ENCODE results near the gene KRT8. TPM values are rescaled to one million over a fixed set of nuclear protein-coding genes. Genes with fewer than 3 reads are reported as not detected.

The KRT8 gene
- total and polyA plus RNA-seq, 10 of the 15 experiments (the other 5 are each of a cell fraction or from before 2014, with no cell fraction given), result 0.11 to 5.6 (median 0.37) TPM; not detected in 1

DNA sequence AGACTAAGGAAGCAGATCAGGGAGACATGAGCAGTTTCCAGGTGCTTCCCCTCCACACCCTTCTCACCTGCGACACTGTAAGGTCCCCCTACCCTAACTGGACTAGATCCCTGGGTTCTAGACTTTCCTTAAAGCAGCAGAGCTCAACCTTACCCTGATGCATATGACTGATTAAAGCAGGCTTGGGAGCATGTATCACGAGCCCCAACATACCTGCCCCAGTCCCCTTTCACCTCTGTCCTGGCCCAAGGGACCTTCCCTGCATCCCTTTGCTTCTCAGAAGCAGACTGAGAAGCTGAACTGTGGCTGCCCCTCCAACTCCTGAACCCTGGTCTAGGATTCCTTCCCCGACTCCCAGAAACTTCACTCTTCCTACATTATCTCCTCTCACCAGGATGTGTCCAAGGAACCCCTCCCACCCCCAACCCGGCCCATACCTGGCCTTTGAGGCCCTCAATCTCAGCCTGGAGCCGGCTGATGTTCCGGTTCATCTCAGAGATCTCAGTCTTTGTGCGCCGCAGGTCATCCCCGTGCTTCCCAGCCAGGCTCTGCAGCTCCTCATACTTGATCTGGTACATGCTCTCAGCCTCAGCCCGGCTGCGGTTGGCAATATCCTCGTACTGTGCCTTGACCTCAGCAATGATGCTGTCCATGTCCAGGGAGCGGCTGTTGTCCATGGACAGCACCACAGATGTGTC, 5.4 kb downstream of the KRT8 start:
- BruUV-seq (replicated peaks), result no TSS peak
- no peak for FAIRE-seq
- Histone ChIP-seq H3K4me3 (no peak overlapping the region), H3K27ac (ENCODE audit: control insufficient read depth, insufficient read depth) (no peak overlapping the region), H3K79me2 (ENCODE audit: control insufficient read depth, insufficient read depth, low read length) (no peaks in the 10 kb centered on the region), H3K4me1 (ENCODE audit: control insufficient read depth, insufficient read depth, low read length) (no peaks in the 10 kb centered on the region), H3K27me3 (replicated peaks in 1 of 2; ENCODE audit: control insufficient read depth in 2 of 2, insufficient read depth in 2 of 2, low read length in 1 of 2) (no peaks in the 10 kb centered on the region), H3K9ac (ENCODE audit: control insufficient read depth, insufficient read depth, low read length) (no peak overlapping the region), H3K4me2 (ENCODE audit: control insufficient read depth, insufficient read depth) (no peak overlapping the region), H3K9me3 (replicated peaks; ENCODE audit: control insufficient read depth, insufficient read depth, low read length) (no peaks in the 10 kb centered on the region), H3K36me3 (ENCODE audit: control insufficient read depth in 2 of 2, insufficient read depth in 2 of 2, low read length in 1 of 2) (no peaks in the 10 kb centered on the region), H2AFZ (ENCODE audit: control insufficient read depth, low read depth, low read length) (no peak overlapping the region), H4K20me1 (ENCODE audit: control insufficient read depth, insufficient read depth) (no peaks in the 10 kb centered on the region)
- TF ChIP-seq SMARCA5 (IDR thresholded peaks at IDR 0.05), result no peak
- no peak for TF ChIP-seq ZSCAN29 (IDR thresholded peaks at IDR 0.05)
- TF ChIP-seq, protein P1, sequence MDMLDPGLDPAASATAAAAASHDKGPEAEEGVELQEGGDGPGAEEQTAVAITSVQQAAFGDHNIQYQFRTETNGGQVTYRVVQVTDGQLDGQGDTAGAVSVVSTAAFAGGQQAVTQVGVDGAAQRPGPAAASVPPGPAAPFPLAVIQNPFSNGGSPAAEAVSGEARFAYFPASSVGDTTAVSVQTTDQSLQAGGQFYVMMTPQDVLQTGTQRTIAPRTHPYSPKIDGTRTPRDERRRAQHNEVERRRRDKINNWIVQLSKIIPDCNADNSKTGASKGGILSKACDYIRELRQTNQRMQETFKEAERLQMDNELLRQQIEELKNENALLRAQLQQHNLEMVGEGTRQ (IDR thresholded peaks at IDR 0.05; ENCODE audit: borderline replicate concordance, low read depth, low read length), result no peak
- TF ChIP-seq DPF2 (IDR thresholded peaks at IDR 0.05), result no peak
- TF ChIP-seq, protein P2, sequence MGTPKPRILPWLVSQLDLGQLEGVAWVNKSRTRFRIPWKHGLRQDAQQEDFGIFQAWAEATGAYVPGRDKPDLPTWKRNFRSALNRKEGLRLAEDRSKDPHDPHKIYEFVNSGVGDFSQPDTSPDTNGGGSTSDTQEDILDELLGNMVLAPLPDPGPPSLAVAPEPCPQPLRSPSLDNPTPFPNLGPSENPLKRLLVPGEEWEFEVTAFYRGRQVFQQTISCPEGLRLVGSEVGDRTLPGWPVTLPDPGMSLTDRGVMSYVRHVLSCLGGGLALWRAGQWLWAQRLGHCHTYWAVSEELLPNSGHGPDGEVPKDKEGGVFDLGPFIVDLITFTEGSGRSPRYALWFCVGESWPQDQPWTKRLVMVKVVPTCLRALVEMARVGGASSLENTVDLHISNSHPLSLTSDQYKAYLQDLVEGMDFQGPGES (IDR thresholded peaks at IDR 0.05), result no peak
- TF ChIP-seq MYB (IDR thresholded peaks at IDR 0.05; ENCODE audit: borderline replicate concordance, low read depth, low read length), result no peak
- TF ChIP-seq CBX3 (IDR thresholded peaks at IDR 0.05; ENCODE audit: borderline replicate concordance, low read depth), result no peak
- TF ChIP-seq HCFC1 (IDR thresholded peaks at IDR 0.05; ENCODE audit: low read length), result no peak
- no peak for TF ChIP-seq ETV6 (conservative IDR thresholded peaks at IDR 0.05 in 1 of 2, IDR thresholded peaks at IDR 0.05 in 1 of 2; ENCODE audit: borderline replicate concordance in 1 of 2, low read depth in 1 of 2)
- TF ChIP-seq BMI1 (IDR thresholded peaks at IDR 0.05; ENCODE audit: borderline replicate concordance), result no peak
- no peak for TF ChIP-seq RAD21 (IDR thresholded peaks at IDR 0.05; ENCODE audit: insufficient read depth, low read depth, low read length)
- TF ChIP-seq, protein P3, sequence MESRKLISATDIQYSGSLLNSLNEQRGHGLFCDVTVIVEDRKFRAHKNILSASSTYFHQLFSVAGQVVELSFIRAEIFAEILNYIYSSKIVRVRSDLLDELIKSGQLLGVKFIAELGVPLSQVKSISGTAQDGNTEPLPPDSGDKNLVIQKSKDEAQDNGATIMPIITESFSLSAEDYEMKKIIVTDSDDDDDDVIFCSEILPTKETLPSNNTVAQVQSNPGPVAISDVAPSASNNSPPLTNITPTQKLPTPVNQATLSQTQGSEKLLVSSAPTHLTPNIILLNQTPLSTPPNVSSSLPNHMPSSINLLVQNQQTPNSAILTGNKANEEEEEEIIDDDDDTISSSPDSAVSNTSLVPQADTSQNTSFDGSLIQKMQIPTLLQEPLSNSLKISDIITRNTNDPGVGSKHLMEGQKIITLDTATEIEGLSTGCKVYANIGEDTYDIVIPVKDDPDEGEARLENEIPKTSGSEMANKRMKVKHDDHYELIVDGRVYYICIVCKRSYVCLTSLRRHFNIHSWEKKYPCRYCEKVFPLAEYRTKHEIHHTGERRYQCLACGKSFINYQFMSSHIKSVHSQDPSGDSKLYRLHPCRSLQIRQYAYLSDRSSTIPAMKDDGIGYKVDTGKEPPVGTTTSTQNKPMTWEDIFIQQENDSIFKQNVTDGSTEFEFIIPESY (IDR thresholded peaks at IDR 0.05), result no peak
- no peak for TF ChIP-seq POU2F2 (IDR thresholded peaks at IDR 0.05; ENCODE audit: borderline replicate concordance, low read depth, low read length)
- no peak for TF ChIP-seq KDM1A (IDR thresholded peaks at IDR 0.05; ENCODE audit: borderline replicate concordance)
- no peak for TF ChIP-seq IKZF1 (conservative IDR thresholded peaks at IDR 0.05)
- 49% methylated on average over 13 of the region's 13 CpGs for WGBS (ENCODE audit: insufficient coverage, insufficient replicate concordance, low lambda C conversion rate, missing lambda C conversion rate)
- no peak for ATAC-seq
- no peak for DNase-seq (ENCODE audit: low read depth, low spot score)
- ChIA-PET SMC1A (ENCODE audit: uncharacterized antibody, unreplicated experiment) (interaction anchor here (0.9 kb wide), 1 partner anchor 14 kb away, joined by 5 read pairs; no protein-coding TSS in a partner anchor), RAD21 (ENCODE audit: unreplicated experiment) (interaction anchor here (0.9 kb wide), 1 partner anchor 83 kb away, joined by 3 read pairs; no protein-coding TSS in a partner anchor), CTCF (interaction anchor here (1.1 to 4.1 kb wide), 2 partner anchors 29 to 81 kb away, joined by 3 to 21 read pairs; no protein-coding TSS in a partner anchor), POLR2A (no interaction called here)
- intact Hi-C loops (cut with micrococcal nuclease; ENCODE audit: unreplicated experiment) (no loop called here), in situ Hi-C loops (cut with MboI) (no loop called here)

Data from GM12878 (cell line).